ENCODE data around the gene PEX1.
"Not testable (repeated sequence)": the region's sequence is repeated elsewhere in the genome, so short reads cannot be mapped to it uniquely, and the experiment has no call there.

PEX1 gene

DNA sequence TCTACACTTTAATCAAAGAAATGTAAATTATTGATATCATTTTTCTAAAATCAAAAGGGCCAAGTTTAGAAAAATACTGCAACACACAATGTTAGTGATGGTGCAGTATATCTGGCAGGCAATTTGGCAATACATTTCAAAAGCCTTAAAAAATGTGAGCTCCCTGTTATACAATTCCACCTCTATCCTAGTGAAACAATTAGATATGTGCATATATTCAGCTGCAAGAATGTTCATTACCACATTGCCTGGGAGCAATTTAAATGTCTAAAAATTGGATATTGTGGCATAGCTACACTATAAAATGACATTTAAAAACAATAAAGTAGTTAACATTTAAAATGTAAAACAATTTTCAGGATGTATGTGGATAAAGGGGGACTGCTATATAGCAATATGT lies 40.5 kb downstream of the PEX1 start:
- DNase-seq (ENCODE audit: low read depth) = no peak
- no peak for TF ChIP-seq CTCF (IDR thresholded peaks at IDR 0.05; ENCODE audit: insufficient read depth, low read depth, low read length, missing control alignments)
- no peak overlapping the region for H3K4me3 ChIP-seq (ENCODE audit: low read length)

GRCh38 chr7:92485974-92486373 lies 42.3 kb downstream of the PEX1 start:
- TF ChIP-seq CTCF (IDR thresholded peaks at IDR 0.05; ENCODE audit: insufficient read depth, low read depth, low read length, missing control alignments) = no peak
- no peak for DNase-seq (ENCODE audit: low read depth)
- no peak overlapping the region for H3K4me3 ChIP-seq (ENCODE audit: low read length)

DNA sequence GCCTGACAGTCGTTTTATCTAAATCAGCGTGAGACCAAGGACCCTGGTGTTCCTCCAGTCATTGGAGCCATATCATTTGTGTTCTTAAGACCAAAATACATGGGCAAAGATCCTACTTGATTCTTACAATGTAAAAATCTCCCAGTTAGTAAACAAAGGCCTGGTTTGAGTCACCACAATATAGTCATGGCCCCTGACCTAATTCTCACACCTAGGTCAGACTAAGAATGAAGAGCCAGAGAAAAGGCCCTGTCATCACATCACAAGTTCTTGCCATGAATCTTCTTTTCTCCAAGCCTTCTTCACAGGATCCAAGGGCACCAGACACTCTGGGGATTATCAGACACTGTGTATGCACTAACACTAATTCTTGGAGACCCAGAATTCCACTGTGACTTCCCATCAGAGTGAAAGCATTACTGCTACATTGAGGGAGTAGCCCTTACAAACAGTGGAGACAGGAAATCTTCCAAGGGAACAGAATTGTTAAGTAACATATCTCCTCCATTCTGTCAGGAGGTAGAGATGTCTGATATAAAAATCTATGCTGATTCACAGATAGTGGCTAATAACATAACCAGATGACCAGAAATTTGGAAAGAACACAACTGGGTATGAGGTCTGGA lies 42.9 kb downstream of the PEX1 start:
- no peak for DNase-seq (ENCODE audit: low read depth)
- no peak overlapping the region for H3K4me3 ChIP-seq (ENCODE audit: low read length)
- no peak for TF ChIP-seq CTCF (IDR thresholded peaks at IDR 0.05; ENCODE audit: insufficient read depth, low read depth, low read length, missing control alignments)

- H3K4me3 ChIP-seq (ENCODE audit: low read length) = not testable (repeated sequence)
Observed at GRCh38 chr7:92484226-92484625, 44.1 kb downstream of the PEX1 start.

DNA sequence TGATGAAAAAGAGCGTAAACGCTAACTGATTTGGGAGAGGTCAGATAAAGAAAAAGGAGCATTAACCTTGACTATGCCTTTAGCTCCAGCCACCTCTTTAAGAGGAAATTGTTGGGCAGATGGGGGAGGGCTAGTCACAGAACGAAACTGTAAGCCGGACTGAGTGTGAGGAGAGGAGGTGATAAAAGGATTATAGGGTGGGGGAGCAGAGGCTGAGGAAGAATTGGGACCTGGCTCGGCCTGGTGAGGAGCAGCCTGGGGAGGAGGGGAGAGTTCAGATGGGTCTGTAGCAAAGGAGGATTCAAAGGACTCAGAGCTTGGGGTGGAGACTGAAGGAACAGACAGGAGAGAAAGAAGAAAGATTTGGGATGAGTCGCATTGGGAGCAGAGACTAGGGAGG lies 44.7 kb downstream of the PEX1 start:
- H3K4me3 ChIP-seq (ENCODE audit: low read length); DNase-seq (ENCODE audit: low read depth): not testable (repeated sequence)

More at GRCh38 chr7:92484226-92484625, 44.1 kb downstream of the PEX1 start:
- not testable (repeated sequence) for DNase-seq (ENCODE audit: low read depth)

- not testable (repeated sequence) for DNase-seq (ENCODE audit: low read depth); H3K4me3 ChIP-seq (ENCODE audit: low read length)
Observed at GRCh38 chr7:92479146-92479545, 49.2 kb downstream of the PEX1 start.

DNA sequence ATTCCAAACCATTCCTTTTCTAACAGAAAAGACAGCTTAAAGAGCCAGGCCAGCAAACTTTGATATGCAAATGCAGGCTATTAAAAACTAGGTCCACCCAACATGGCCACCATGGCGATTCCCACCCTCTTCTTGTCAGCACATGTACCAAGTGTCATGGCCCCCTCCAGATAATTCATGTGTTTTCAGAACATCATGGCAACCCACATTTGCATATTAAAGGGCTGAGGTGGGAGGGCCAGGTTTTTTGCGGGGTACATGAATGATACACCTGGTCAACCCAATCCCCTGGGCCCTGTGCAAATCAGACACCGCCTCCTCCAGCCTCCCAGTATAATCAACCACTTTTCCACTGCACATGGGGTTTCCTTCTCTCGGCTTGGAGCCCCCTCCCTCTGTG lies 49.6 kb downstream of the PEX1 start:
- no peak overlapping the region for H3K4me3 ChIP-seq (ENCODE audit: low read length)
- TF ChIP-seq CTCF (IDR thresholded peaks at IDR 0.05; ENCODE audit: insufficient read depth, low read depth, low read length, missing control alignments) = no peak
- no peak for DNase-seq (ENCODE audit: low read depth)

DNA sequence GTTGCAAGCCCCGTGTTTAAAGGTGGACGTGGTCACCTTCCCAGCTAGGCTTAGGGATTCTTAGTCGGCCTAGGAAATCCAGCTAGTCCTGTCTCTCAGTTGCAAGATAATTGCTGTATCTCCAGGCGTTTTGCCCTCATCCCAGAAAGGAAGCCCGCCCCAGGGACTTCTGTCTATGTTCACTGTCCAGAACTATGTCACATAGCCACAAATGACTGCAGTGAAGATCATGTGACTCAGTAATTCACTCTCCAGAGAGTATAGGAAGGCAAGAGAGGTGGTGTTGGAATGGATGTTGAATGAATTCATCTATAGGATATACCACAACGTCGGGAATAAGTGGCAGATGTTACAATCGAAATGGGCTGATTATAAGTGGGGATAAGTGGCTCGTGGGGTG lies 50.2 kb downstream of the PEX1 start:
- no peak for DNase-seq (ENCODE audit: low read depth)
- H3K4me3 ChIP-seq (ENCODE audit: low read length) = no peak overlapping the region
- no peak for TF ChIP-seq CTCF (IDR thresholded peaks at IDR 0.05; ENCODE audit: insufficient read depth, low read depth, low read length, missing control alignments)

- not testable (repeated sequence) for H3K4me3 ChIP-seq (ENCODE audit: low read length); DNase-seq (ENCODE audit: low read depth)
Observed at GRCh38 chr7:92477681-92478080, 50.6 kb downstream of the PEX1 start, which contains the start of gene ERVW-1. Gene ERVW-1, minus strand, starts transcription at chr7:92477946. Its CDS starts 7,565 bp downstream, at chr7:92470381.

- DNase-seq (ENCODE audit: low read depth) = not testable (repeated sequence)
Observed at GRCh38 chr7:92475851-92476590, 52.3 kb downstream of the PEX1 start.

DNA sequence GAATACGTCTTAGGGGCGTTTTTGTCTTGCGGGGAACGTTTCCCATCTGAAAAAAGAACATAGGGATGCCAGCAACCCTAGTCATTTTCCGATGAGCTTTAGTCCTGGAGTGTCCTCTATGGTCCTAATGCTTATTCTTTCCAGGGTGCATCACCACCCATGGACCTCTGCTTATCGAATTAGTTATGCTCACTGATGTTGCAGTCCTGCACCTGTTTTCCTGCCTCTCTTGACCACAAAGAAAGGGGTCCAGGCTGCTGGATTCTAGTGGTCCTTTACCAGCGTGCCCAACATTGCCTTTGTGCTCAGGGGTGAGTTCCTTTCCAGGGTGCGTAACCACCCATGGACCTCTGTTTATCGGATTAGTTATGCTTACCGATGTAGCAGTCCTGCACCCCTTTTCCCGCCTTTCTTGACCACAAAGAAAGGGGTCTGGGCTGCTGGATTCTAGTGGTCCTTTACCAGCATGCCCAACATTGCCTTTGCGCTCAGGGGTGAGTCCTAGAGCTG lies 53.0 kb downstream of the PEX1 start:
- not testable (repeated sequence) for DNase-seq (ENCODE audit: low read depth); H3K4me3 ChIP-seq (ENCODE audit: low read length)

More at GRCh38 chr7:92475851-92476590, 52.3 kb downstream of the PEX1 start:
- H3K4me3 ChIP-seq (ENCODE audit: low read length) = not testable (repeated sequence)

GRCh38 chr7:92473989-92474388 lies 54.3 kb downstream of the PEX1 start:
- H3K4me3 ChIP-seq (ENCODE audit: low read length) = not testable (repeated sequence)
- DNase-seq (ENCODE audit: low read depth) = peak; percentile 40

DNA sequence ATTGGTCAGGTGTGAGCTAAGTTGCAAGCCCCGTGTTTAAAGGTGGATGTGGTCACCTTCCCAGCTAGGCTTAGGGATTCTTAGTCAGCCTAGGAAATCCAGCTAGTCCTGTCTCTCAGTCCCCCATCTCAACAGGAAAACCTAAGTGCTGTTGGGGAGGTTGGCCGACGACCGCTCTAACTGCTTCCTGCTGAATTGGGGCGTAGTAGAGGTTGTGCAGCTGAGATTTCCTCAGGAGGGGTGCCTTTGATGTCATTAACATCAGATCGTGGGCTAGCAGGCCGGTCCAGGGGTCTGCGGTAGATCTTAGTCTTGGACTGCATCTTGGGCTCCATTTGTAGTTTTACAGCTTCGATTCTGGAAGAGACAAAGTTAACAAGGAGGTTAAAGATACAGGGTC lies 59.7 kb downstream of the PEX1 start:
- not testable (repeated sequence) for DNase-seq (ENCODE audit: low read depth)

More for the DNA sequence above, 59.7 kb downstream of the PEX1 start:
- H3K4me3 ChIP-seq (ENCODE audit: low read length) = not testable (repeated sequence)

Data from epithelial cell of esophagus (primary cell).